ENCODE measurements around the gene GMEB2.

GMEB2 gene

DNA sequence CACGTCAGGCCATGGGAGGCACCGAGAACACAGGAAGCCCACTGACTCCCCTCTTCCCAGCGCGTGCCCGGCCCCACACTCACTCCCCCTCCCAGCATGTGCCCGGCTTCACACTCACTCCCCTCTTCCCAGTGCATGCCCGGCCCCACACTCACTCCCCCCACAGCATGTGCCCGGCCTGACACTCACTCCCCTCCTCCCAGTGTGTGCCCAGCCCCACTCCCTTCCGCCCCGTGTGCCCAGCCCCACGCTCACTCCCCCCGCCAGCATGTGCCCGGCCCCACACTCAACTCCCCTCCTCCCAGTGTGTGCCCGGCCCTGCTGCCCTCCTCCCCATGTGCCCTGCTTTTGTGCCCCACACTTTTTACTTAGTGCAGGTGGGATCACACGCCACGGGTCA, 41.0 kb upstream of the GMEB2 start:
- DNase-seq: no peak
- H3K27ac Mint-ChIP-seq: no peak overlapping the region
- peaks cover 42% of the 10 kb centered on the region for H3K36me3 Mint-ChIP-seq (ENCODE audit: low read depth)
- no peaks in the 10 kb centered on the region for H3K9me3 Mint-ChIP-seq
- H3K27me3 Mint-ChIP-seq (ENCODE audit: low read depth, poor library complexity): peaks cover 2% of the 10 kb centered on the region
- TF ChIP-seq, protein P1, sequence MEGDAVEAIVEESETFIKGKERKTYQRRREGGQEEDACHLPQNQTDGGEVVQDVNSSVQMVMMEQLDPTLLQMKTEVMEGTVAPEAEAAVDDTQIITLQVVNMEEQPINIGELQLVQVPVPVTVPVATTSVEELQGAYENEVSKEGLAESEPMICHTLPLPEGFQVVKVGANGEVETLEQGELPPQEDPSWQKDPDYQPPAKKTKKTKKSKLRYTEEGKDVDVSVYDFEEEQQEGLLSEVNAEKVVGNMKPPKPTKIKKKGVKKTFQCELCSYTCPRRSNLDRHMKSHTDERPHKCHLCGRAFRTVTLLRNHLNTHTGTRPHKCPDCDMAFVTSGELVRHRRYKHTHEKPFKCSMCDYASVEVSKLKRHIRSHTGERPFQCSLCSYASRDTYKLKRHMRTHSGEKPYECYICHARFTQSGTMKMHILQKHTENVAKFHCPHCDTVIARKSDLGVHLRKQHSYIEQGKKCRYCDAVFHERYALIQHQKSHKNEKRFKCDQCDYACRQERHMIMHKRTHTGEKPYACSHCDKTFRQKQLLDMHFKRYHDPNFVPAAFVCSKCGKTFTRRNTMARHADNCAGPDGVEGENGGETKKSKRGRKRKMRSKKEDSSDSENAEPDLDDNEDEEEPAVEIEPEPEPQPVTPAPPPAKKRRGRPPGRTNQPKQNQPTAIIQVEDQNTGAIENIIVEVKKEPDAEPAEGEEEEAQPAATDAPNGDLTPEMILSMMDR (IDR thresholded peaks at IDR 0.05): no peak
- H3K4me3 Mint-ChIP-seq: no peak overlapping the region
- H3K4me1 Mint-ChIP-seq: peaks cover 5% of the 10 kb centered on the region

DNA sequence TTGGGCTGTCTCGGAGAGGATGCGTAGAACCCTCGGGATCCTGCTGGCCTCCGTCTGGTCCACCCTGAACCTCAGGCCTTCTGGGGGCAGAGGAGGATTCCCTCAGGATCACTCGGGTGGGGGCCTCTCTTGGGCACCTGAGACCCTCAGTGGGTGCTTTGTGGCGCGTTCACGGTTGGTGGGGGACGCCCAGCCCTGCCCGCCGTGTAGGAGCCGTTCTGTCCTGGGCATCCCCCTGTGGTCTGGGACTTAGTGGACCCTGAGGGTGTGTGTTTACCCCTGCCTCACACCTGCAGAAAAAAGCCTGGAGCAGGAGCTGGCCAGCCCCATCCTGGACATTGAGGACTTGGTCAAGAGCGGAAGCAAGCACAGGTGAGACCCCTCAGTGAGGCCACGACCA, 38.8 kb upstream of the GMEB2 start:
- no peak for DNase-seq
- no peaks in the 10 kb centered on the region for H3K9me3 Mint-ChIP-seq
- no peak overlapping the region for H3K4me3 Mint-ChIP-seq
- H3K27me3 Mint-ChIP-seq (ENCODE audit: low read depth, poor library complexity): no peaks in the 10 kb centered on the region
- H3K4me1 Mint-ChIP-seq: peaks cover 5% of the 10 kb centered on the region
- H3K36me3 Mint-ChIP-seq (ENCODE audit: low read depth): peaks cover 39% of the 10 kb centered on the region
- H3K27ac Mint-ChIP-seq: no peak overlapping the region
- TF ChIP-seq, protein P1 (IDR thresholded peaks at IDR 0.05): no peak

DNA sequence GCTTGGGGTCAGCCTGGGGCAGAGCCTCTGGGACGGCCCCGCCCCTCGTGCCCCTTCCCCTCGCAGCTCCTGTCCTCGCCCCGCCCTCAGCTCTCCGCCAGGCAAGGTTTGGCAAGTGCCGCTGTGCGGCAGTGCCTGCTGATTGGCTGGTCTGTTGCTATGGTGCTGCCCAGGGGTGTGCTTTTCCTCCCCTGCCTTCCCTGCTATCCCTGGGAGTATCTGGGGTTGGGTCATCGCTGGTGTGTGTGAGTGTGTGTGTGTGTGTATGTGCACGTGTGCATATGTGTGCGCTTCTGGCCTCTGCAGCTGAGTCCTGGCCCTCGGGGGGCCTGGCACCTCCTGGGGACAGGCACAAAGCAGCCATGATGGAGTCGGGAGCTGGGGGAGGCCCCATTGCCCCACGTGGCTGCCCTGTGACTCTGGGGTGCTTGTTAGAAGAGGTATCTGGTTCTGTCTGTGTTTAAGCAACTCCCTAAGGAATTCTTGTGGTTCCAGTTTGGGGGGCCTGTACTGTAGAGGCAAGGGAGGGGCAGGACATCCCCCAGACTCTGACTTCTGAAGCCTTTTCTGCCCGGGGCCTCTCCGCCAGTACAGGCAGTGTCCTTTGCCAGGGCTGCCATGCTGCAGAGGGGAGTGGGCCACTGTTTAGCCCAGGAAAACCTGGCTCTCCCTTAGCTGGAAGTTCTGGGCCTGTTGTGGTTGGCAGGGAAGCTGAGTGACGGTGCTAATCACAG, 38.1 kb upstream of the GMEB2 start:
- DNase-seq: peak; percentile 64
- H3K27me3 Mint-ChIP-seq (ENCODE audit: low read depth, poor library complexity): no peaks in the 10 kb centered on the region
- H3K36me3 Mint-ChIP-seq (ENCODE audit: low read depth): peaks cover 34% of the 10 kb centered on the region
- peak overlapping the region; percentile 88 for H3K27ac Mint-ChIP-seq
- H3K4me3 Mint-ChIP-seq: peak overlapping the region; percentile 30
- TF ChIP-seq, protein P1 (IDR thresholded peaks at IDR 0.05): no peak
- peaks cover 5% of the 10 kb centered on the region for H3K4me1 Mint-ChIP-seq
- H3K9me3 Mint-ChIP-seq: no peaks in the 10 kb centered on the region

DNA sequence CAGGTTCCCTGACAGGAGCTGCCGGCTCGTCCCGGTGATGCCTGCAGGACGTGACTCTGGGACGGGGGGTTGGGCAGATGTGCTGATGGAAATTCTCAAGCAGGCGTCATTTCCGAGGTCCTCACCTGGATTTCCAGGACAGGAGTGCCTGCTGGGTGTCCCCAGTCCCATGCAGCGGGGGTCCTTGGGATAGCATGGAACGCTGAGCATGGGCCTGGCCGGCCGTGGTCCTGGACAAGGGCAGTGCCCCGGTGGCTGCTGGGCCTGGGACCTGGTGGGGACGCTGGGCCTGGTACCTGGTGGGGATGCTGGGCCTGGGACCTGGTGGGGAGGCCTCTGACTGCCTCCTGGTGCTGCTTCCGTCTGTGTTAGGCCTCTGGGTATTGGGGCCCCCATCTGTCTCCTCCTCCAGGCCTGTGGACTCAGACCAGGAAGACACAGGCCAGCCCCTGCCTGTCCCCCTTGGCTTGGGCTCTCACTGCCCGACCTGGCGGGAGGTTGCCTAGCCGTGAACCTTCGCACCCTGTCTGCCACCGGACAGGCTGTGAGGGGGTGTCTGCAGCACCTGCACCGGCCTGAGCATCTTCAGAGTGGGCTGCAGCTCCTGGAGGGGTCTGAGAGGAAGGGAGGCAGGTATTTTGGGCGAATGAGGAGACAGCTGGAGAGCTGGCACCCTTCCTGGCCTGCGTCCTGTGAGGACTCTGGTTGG, 37.4 kb upstream of the GMEB2 start:
- Mint-ChIP-seq H3K4me3 (no peak overlapping the region), H3K9me3 (no peaks in the 10 kb centered on the region), H3K27ac (no peak overlapping the region), H3K36me3 (ENCODE audit: low read depth) (peaks cover 39% of the 10 kb centered on the region), H3K27me3 (ENCODE audit: low read depth, poor library complexity) (no peaks in the 10 kb centered on the region), H3K4me1 (peaks cover 12% of the 10 kb centered on the region)
- TF ChIP-seq, protein P1 (IDR thresholded peaks at IDR 0.05): no peak
- no peak for DNase-seq

DNA sequence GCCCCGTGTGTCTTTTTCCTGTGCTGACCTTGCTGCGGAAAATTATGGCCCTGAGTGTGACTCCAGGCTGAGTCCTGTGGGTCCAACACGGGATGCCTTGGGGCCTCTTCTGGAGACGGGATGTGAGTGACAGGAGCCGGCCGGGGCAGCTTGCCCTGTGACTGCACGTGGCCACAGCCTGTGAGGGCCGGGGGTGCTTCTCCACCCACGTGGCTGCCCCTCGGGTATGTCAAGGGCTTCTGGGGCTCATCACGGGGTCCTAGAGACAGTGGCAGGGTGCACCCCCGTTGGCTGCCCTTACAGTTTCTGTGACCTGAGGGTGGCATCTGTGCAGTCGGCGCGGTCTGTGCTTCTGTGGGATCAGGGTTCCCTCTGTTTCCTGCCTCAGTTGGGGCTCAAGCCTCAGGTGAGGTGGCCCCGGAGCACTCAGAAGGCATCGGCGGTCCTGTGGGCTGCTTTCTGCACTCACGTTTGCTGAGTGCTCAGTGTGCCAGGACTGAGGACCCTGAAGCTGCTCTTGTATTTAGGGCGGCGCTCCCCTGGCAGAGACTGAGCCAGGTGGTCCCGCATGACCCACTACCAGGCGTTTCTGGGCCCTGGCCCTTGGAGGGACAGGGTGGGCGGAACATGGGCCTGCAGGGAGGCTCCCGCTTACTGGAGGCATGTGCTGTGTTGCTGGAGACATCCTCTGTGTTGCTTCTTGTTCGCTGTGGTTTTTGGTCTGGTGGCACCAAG, 36.6 kb upstream of the GMEB2 start:
- peaks cover 20% of the 10 kb centered on the region for H3K4me1 Mint-ChIP-seq
- no peak for DNase-seq
- no peaks in the 10 kb centered on the region for H3K9me3 Mint-ChIP-seq
- no peak overlapping the region for H3K27ac Mint-ChIP-seq
- TF ChIP-seq, protein P1 (IDR thresholded peaks at IDR 0.05): no peak
- no peak overlapping the region for H3K4me3 Mint-ChIP-seq
- peaks cover 32% of the 10 kb centered on the region for H3K36me3 Mint-ChIP-seq (ENCODE audit: low read depth)
- H3K27me3 Mint-ChIP-seq (ENCODE audit: low read depth, poor library complexity): no peaks in the 10 kb centered on the region

Data from nephron progenitor cell (in vitro differentiated cells).